Neutrophil (primary cell): Measurements from ENCODE around the gene LRMDA.

ENCODE experiments used
- H3K27ac ChIP-seq: fragments of 200-600 bp; sonication (generic); 2 replicates; pipeline ENCODE4 v1.5.1; 2016; ENCODE audit warnings: mild to moderate bottlenecking, moderate library complexity
- H3K27me3 ChIP-seq: fragments of 200-600 bp; sonication (generic); 2 replicates; pipeline ENCODE4 v1.6.0; 2016; ENCODE audit warnings: mild to moderate bottlenecking
- H3K36me3 ChIP-seq: fragments of 200-600 bp; sonication (generic); 2 replicates; pipeline ENCODE4 v1.5.1; 2017
- H3K4me1 ChIP-seq, 2 experiments: fragments of 200-600 bp in 1 of 2; sonication (generic) in 1 of 2; 1 replicate in 1 of 2; 2 replicates in 1 of 2; pipeline versions ENCODE4 v1.5.1 to v1.6.1; 2013 to 2016; ENCODE audit warnings: low read depth in 1 of 2, low read length in 1 of 2, mild to moderate bottlenecking in 1 of 2, moderate library complexity in 1 of 2; ENCODE audit not compliant: control insufficient read depth in 1 of 2, insufficient read depth in 1 of 2
- H3K4me3 ChIP-seq, 2 experiments: fragments of 200-600 bp in 1 of 2; sonication (generic) in 1 of 2; 1 replicate in 1 of 2; 2 replicates in 1 of 2; pipeline ENCODE4 v1.5.1; 2013 to 2016; ENCODE audit warnings: low read depth in 1 of 2, low read length in 1 of 2, mild to moderate bottlenecking in 1 of 2, moderate library complexity in 1 of 2
- H3K9me3 ChIP-seq: fragments of 200-600 bp; sonication (generic); 2 replicates; pipeline ENCODE4 v1.5.1; 2016
- CTCF ChIP-seq: fragments of 200-600 bp; sonication (generic); IDR thresholded peaks from 2 replicates; pipeline ENCODE4 v1.5.1; 2016; ENCODE audit warnings: antibody characterized with exemption

The LRMDA gene

GRCh38 chr10:76082956-76083355 is 651.5 kb downstream of the LRMDA start:
- Histone ChIP-seq H3K27me3 (no peaks in the 10 kb centered on the region), H3K9me3 (no peaks in the 10 kb centered on the region), H3K4me3 (no peak overlapping the region), H3K4me1 (no peaks in the 10 kb centered on the region), H3K36me3 (no peaks in the 10 kb centered on the region), H3K27ac (no peak overlapping the region)
- no peak for TF ChIP-seq CTCF

GRCh38 chr10:76085002-76085816 is 653.8 kb downstream of the LRMDA start:
- H3K9me3 ChIP-seq = no peaks in the 10 kb centered on the region
- no peak overlapping the region for H3K4me3 ChIP-seq
- no peaks in the 10 kb centered on the region for H3K27me3 ChIP-seq
- no peaks in the 10 kb centered on the region for H3K4me1 ChIP-seq
- H3K27ac ChIP-seq = no peak overlapping the region
- H3K36me3 ChIP-seq = no peaks in the 10 kb centered on the region
- TF ChIP-seq CTCF = no peak

- Histone ChIP-seq H3K27ac (no peak overlapping the region), H3K9me3 (no peaks in the 10 kb centered on the region), H3K4me1 (no peaks in the 10 kb centered on the region), H3K36me3 (no peaks in the 10 kb centered on the region), H3K4me3 (no peak overlapping the region), H3K27me3 (no peaks in the 10 kb centered on the region)
- TF ChIP-seq CTCF = no peak
These were observed 654.4 kb downstream of the LRMDA start for GRCh38 chr10:76085817-76086167.

GRCh38 chr10:76086170-76086760 is 654.8 kb downstream of the LRMDA start:
- no peak for TF ChIP-seq CTCF
- Histone ChIP-seq H3K27me3 (no peaks in the 10 kb centered on the region), H3K4me3 (no peak overlapping the region), H3K4me1 (no peaks in the 10 kb centered on the region), H3K9me3 (no peaks in the 10 kb centered on the region), H3K27ac (no peak overlapping the region), H3K36me3 (no peaks in the 10 kb centered on the region)

- no peaks in the 10 kb centered on the region for H3K27me3 ChIP-seq
- no peaks in the 10 kb centered on the region for H3K4me1 ChIP-seq
- no peak overlapping the region for H3K27ac ChIP-seq
- TF ChIP-seq CTCF = no peak
- H3K9me3 ChIP-seq = no peaks in the 10 kb centered on the region
- H3K4me3 ChIP-seq = no peak overlapping the region
- no peaks in the 10 kb centered on the region for H3K36me3 ChIP-seq
These were observed 655.6 kb downstream of the LRMDA start for GRCh38 chr10:76086761-76087639.
